GM12864 (cell line): ENCODE data around the gene CCDC184.
A peak's percentile ranks its signal among the peaks of the same experiment; 100 is the strongest.

Source experiments
- DNase-seq: peaks from one replicate; pipeline ENCODE4 v3.0.0-alpha.2; 2011; ENCODE audit warnings: low read depth
- H3K4me3 ChIP-seq: 2 replicates; pipeline ENCODE4 v1.5.1; 2011; ENCODE audit warnings: mild to moderate bottlenecking, low read depth, low read length, control low read depth
- TF ChIP-seq, protein P1 (sequence below): IDR thresholded peaks from 2 replicates; pipeline ENCODE4 v1.5.1; 2011; ENCODE audit warnings: low read depth, mild to moderate bottlenecking, moderate library complexity, low read length, control low read depth, inconsistent platforms; ENCODE audit errors: missing control alignments

Gene CCDC184

DNA sequence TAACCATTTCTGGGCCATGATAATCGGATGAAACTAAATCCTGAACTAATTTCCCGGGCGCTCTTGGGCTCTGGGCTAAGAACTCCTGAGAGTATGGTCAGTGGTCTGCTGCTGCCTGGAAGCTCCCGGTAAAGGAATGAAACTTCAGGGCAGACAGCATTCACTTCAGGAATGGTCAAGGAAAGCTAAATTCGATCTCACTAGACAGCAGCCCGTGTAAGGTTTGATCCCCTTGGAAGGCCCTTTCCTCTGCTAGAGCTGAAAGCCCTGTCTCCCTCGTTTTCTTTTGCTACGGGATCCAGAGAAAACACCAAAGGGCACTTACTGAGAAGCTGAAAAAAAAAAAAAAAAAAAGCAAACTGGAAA lies 26.8 kb upstream of the CCDC184 start:
- peak overlapping the region; percentile 95 for H3K4me3 ChIP-seq
- DNase-seq = no peak
- TF ChIP-seq, protein P1, sequence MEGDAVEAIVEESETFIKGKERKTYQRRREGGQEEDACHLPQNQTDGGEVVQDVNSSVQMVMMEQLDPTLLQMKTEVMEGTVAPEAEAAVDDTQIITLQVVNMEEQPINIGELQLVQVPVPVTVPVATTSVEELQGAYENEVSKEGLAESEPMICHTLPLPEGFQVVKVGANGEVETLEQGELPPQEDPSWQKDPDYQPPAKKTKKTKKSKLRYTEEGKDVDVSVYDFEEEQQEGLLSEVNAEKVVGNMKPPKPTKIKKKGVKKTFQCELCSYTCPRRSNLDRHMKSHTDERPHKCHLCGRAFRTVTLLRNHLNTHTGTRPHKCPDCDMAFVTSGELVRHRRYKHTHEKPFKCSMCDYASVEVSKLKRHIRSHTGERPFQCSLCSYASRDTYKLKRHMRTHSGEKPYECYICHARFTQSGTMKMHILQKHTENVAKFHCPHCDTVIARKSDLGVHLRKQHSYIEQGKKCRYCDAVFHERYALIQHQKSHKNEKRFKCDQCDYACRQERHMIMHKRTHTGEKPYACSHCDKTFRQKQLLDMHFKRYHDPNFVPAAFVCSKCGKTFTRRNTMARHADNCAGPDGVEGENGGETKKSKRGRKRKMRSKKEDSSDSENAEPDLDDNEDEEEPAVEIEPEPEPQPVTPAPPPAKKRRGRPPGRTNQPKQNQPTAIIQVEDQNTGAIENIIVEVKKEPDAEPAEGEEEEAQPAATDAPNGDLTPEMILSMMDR = no peak

DNA sequence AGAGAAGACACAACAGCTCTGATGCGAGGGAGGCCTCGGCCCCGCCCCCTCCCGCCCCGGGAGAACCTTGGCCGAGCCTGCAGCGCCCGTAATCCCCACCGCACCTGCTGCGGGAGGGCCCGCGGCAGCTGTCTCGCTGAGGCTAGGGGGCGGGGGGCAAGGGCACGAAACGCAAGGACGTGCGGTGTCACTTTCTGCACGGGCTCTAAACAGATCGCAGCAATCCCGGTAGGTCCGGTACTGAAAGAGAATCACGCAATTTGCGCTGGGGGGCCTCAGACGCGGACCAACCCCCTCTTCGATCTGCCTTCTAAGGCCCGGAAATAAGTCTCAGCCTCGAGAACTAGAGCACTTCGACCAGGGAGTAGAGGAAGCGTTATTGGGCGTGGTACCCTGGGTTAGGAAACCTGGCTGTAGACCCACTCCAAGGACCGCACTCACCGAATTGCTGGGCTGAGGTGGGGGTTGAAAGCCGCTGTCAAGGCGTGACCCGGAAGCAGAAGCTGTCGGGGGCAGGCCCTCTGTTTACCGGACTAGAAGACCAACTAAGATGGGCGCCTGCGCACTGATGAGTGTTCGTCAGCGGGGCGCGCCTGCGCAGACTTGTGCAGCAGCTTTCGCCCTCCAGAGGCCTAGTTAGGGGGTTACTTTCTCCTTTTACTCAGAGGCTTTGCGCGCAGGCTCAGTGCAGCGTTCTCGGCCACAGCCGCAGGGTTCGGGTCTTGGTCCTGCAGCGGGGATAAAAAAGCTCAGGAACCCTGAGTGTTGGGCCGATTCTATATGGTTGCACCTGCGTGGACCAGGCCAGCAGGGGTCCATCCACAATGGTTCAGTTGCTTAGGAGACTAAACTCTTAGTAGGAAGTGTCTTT lies 26.2 kb upstream of the CCDC184 start, which contains the start of gene ASB8:
ASB8 (minus strand) TSS at position 498 of the 871 bp plus-strand sequence. CDS start 4,019 bp downstream, outside the sequence.
- H3K4me3 ChIP-seq = peak within 1 kb of the TSS; percentile 95
- peak; percentile 97 for DNase-seq
- TF ChIP-seq, protein P1 = peak; percentile 45

DNA sequence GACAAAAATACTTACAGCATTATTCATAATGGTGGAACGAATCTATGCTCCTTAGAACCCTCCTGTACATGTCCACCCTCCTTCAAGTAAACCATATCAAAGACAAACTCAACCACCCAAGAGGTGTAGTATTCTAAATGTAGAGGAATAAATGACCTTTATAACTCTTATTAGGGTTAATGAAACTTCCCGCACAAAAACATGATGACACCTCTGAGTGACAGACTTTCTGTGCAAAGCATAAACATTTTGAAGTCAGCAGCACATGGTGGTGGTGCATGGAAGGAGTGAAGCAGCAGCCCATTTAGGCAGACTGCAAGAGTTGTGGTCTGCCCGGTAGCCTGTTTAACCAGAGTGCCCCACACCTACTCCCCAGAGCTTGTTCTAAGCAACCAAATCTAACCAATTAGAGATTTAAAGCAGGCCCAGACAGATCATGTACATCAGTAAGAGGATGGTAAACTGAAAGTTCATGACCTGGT lies 25.5 kb upstream of the CCDC184 start:
- TF ChIP-seq, protein P1 = no peak
- DNase-seq = no peak
- peak overlapping the region; percentile 95 for H3K4me3 ChIP-seq

DNA sequence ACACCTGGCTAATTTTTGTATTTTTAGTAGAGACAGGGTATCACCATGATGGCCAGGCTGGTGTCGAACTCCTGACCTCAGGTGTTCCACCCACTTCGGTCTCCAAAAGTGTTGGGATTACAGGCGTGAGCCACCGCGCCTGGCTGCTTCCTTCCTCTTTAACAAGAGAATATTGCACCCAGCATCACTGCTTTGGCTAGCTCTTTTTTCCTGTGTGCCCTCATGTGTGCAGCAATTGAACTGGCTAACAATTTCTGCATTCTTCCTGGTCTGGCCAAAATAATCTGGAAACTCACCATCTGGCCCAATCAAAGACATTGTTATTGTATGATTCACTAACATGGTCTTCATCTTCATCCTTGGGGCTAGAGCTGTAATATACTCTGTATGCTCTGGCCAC lies 23.4 kb upstream of the CCDC184 start:
- H3K4me3 ChIP-seq = no peak overlapping the region
- DNase-seq = no peak
- TF ChIP-seq, protein P1 = no peak

DNA sequence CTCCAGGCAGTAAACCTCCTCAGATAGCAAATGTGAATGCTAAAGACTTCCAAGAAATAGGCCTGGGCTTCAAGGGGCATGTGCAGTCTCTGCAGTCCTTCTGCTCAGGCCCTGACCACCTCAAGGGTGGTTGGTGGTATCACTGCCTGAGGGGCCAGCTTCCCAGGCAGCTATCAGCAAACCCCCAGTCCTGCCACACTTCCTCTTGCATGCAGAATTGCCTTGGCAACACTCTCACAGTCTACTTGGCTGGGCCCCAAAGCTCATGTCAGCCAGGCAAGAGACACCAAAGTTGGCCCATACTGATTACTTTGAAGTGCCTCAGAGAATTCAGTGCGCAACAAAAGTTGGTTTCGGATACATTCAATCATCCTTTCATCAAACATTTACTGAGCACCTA lies 22.6 kb upstream of the CCDC184 start:
- no peak for DNase-seq
- TF ChIP-seq, protein P1 = no peak
- H3K4me3 ChIP-seq = no peak overlapping the region

DNA sequence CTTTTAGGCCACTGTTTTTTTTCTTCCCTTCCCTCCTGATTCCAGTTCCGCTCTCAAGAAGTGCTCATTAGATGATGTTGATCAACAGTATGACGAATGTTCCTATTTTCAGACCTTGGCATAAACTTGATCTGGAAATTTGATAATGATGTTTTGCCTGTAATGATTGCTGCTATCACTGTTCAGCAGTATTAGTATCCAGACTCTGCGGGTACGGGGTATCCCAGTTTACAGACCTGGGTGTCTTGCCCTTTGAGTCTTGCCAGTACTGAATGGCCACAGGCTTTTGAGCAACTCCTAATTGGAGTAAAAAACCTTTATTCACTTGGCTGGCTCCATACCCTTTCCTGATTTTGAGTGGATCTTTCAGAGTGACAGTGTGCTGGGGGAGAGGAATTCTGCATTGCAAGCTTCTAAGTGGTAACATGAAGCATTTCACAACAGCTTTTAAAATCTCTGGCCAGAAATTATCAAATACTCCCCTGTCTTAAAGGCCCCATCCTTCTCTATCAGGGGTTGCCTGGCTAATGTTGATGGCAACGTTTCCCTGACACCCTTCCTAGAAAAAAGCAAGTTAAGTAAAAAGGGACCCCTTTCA lies 20.2 kb upstream of the CCDC184 start:
- DNase-seq = no peak
- TF ChIP-seq, protein P1 = no peak
- H3K4me3 ChIP-seq = no peak overlapping the region
